ENCODE data around the gene RALGAPA1. TPM values are rescaled to one million over a fixed set of nuclear protein-coding genes. Genes with fewer than 3 reads are reported as not detected.

The RALGAPA1 gene
- total and polyA plus RNA-seq, 7 donors = 10.2 to 89.9 (median 58.6) TPM

DNA sequence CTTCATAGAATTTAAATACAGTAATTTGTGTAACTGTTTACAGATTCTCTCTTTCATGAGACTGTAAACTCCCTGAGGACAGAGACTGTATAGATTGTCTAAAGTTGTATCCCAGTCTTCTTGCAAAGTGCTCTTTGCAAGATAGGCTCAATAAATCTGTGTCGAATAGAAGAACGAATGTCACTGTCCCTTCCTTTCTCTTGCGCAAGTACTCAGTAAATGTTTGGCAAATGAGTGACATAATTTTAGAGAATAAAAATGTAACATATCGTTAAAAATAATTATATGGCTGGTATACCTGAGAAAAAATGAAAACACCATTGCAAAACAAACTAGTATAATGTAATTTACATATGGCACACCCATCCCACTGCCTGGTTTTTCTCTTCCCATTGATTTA lies 1.9 kb upstream of the RALGAPA1 start:
- Histone ChIP-seq H3K36me3 (no peaks in the 10 kb centered on the region), H3K4me1 (peaks cover 0 to 24% (median 21%) of the 10 kb centered on the region in 4 donors), H3K27ac (no peak overlapping the region), H3K27me3 (no peaks in the 10 kb centered on the region), H3K4me3 (no peak overlapping the region), H3K9me3 (no peaks in the 10 kb centered on the region)
- intact Hi-C loops (cut with DNase I) = loop anchor here (2.0 kb wide), 1 partner anchor 16 kb away; the partner anchor contains the start of gene BRMS1L
- TF ChIP-seq POLR2A (IDR thresholded peaks at IDR 0.05) (no peak), EP300 (IDR thresholded peaks at IDR 0.05) (no peak), POLR2AphosphoS5 (IDR thresholded peaks at IDR 0.05) (no peak)
- TF ChIP-seq, protein P1, sequence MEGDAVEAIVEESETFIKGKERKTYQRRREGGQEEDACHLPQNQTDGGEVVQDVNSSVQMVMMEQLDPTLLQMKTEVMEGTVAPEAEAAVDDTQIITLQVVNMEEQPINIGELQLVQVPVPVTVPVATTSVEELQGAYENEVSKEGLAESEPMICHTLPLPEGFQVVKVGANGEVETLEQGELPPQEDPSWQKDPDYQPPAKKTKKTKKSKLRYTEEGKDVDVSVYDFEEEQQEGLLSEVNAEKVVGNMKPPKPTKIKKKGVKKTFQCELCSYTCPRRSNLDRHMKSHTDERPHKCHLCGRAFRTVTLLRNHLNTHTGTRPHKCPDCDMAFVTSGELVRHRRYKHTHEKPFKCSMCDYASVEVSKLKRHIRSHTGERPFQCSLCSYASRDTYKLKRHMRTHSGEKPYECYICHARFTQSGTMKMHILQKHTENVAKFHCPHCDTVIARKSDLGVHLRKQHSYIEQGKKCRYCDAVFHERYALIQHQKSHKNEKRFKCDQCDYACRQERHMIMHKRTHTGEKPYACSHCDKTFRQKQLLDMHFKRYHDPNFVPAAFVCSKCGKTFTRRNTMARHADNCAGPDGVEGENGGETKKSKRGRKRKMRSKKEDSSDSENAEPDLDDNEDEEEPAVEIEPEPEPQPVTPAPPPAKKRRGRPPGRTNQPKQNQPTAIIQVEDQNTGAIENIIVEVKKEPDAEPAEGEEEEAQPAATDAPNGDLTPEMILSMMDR (IDR thresholded peaks at IDR 0.05) = no peak
- DNase-seq = no peak
- WGBS, 2 donors = 77 to 86% methylated on average over 4 of the region's 4 CpGs

DNA sequence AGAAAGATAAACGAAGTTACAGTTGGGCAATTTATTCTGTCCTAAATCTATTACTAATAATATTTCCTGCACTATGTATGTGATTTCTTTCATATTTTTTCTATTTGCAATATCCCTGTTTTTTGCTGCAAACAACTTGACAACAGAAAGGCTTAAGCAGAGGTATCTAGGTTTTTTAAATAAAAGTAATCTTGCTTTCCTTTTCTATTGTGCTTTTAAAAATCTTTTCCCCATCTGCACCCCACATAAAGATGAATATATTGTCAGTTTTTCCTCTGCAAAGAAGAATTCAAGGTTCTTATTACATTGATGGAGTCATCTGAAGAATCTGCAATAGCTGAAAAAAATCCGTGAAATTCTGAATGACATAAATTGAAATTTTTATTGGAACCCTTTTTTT lies 502 bp upstream of the RALGAPA1 start:
- Histone ChIP-seq H3K36me3 (no peaks in the 10 kb centered on the region), H3K27me3 (no peaks in the 10 kb centered on the region), H3K9me3 (no peaks in the 10 kb centered on the region), H3K27ac (peak overlapping the region; percentile 88 to 96 (median 90)), H3K4me3 (peak overlapping the region; percentile 60 to 78 (median 76)), H3K4me1 (peaks cover 0 to 25% (median 24%) of the 10 kb centered on the region in 4 donors)
- intact Hi-C loops (cut with DNase I) = no loop called here
- WGBS, 2 donors = 23 to 31% methylated on average over 2 of the region's 2 CpGs
- TF ChIP-seq EP300 (IDR thresholded peaks at IDR 0.05) = no peak
- DNase-seq = no peak

DNA sequence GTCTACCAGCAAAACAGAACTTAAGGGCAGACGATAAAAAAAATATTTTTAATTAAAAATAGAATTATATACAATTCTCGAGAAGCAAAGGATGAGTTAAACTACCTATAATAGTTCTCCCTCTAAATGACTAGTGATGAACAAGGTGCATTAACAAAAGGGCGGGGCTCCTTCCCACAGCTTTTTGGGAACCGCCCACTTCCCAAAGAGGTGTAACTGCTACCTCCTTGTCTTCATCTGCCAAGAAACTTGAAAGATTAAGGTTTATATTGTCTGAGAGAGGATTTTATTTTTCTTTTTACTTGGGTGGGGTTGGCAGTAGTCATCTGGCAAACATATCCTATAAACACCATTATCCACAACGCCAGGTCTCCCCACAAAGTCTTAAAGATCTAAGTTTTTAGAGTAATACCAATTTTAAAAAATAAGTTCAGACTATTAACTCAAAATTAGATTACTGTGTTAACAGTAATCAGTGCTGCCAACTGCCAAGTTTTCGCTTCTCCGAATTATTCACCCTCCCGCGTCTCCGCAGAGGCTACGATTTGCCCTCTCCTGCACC lies 938 bp downstream of the RALGAPA1 start:
- Histone ChIP-seq H3K27ac (peak overlapping the region; percentile 88 to 96 (median 90)), H3K27me3 (no peaks in the 10 kb centered on the region), H3K36me3 (no peaks in the 10 kb centered on the region), H3K4me3 (peak overlapping the region; percentile 60 to 78 (median 76)), H3K9me3 (no peaks in the 10 kb centered on the region), H3K4me1 (peaks cover 0 to 31% (median 26%) of the 10 kb centered on the region in 4 donors)
- whole genome bisulfite sequencing, 2 donors = 1 to 4% methylated on average over 11 of the region's 11 CpGs
- intact Hi-C loops (cut with DNase I) = no loop called here
- no peak for DNase-seq
- no peak for TF ChIP-seq EP300 (IDR thresholded peaks at IDR 0.05)
- no peak for TF ChIP-seq POLR2AphosphoS5 (IDR thresholded peaks at IDR 0.05)
- TF ChIP-seq, protein P1 (IDR thresholded peaks at IDR 0.05) = no peak
- no peak for TF ChIP-seq POLR2A (IDR thresholded peaks at IDR 0.05)

DNA sequence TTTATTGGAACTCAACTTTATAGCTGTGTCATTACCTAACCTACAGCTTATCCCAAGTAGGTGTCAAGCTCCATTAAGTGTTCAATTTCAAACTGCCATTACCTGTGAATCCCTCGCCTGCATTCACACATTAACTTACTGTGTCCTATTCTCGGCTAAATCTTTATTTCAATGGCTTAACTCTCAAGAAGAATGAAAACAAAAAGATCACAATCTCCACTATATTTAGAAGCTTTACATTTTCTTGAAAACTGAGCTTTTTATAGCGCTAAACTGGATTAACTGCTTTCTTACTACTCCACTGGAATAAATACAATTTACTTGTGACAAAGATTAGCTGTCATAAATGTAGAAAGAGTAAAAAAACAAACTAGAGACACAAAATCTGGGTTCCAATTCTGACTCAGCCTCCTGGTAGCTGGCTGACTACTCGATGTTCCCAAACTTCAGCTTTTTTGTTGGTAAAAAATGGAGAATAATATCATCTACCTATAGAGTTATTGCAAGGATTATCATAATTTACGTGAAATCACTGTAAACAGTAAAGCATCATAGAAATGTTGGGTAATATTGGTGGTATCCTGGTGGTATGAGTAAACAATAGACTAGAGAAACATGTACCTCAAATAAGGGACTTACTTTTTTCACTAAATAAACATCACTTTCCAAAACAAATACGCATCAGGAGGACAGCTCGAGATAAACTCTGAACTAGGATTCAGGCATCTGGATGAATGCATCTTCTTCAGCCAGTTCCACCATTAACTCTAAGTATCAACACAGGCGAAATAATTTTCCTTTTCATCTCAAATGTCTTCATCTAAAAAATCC lies 1.7 kb downstream of the RALGAPA1 start:
- H3K9me3 ChIP-seq = no peaks in the 10 kb centered on the region
- peaks cover 0 to 38% (median 30%) of the 10 kb centered on the region in 4 donors for H3K4me1 ChIP-seq
- H3K36me3 ChIP-seq = no peaks in the 10 kb centered on the region
- H3K27me3 ChIP-seq = no peaks in the 10 kb centered on the region
- peak overlapping the region in 2 of 4 donors; percentile 89 to 96 for H3K27ac ChIP-seq
- 15 to 56% methylated on average over 8 of the region's 8 CpGs for WGBS, 2 donors
- TF ChIP-seq, protein P1 (IDR thresholded peaks at IDR 0.05) = no peak
- TF ChIP-seq POLR2AphosphoS5 (IDR thresholded peaks at IDR 0.05) = no peak
- no peak for TF ChIP-seq EP300 (IDR thresholded peaks at IDR 0.05)
- TF ChIP-seq POLR2A (IDR thresholded peaks at IDR 0.05) = no peak
- peak overlapping the region; percentile 60 to 78 (median 76) for H3K4me3 ChIP-seq
- DNase-seq = no peak
- intact Hi-C loops (cut with DNase I) = no loop called here

Measured in sigmoid colon (tissue), 7 donors.